Epithelial cell of esophagus (primary cell): Measurements from ENCODE around the gene SEMA6A.

Experiments
- DNase-seq: peaks from one replicate; pipeline ENCODE4 v3.0.0; 2010; ENCODE audit warnings: low read depth
- H3K4me3 ChIP-seq: 2 replicates; pipeline ENCODE4 v1.5.1; 2011; ENCODE audit warnings: mild to moderate bottlenecking, low read length, control low read depth
- TF ChIP-seq, protein P1 (sequence below): IDR thresholded peaks from 2 replicates; pipeline ENCODE4 v1.5.1; 2011; ENCODE audit warnings: low read depth, mild to moderate bottlenecking, low read length, control low read depth, inconsistent platforms; ENCODE audit not compliant: insufficient read depth; ENCODE audit errors: missing control alignments

SEMA6A gene

DNA sequence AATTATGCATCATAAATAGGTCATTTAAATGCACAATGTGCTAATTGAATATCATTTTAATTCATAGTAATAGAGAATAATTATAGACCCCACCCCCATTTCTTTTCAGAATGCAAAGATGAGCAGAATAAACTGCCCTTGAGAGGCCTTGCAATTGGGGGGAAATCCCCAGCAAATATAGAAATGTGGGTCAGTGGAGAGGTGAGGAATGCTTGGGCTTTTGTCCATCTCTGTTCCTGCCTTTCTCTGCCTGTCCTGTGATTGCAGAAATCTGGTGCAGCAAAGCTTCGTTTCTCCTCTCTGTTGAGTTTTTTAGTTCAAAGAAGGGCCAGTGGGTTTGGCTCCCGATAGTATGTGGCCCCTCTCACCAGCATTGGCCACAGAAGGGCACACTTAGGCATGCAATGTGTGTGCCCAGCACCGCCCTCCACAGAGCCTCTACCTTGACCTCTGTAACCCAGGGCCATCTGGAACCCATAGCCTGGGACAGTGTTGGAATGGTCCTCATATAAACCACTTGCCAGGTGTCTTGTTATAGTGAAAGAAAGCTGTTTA is 164.2 kb downstream of the SEMA6A start:
- DNase-seq = no peak
- TF ChIP-seq, protein P1, sequence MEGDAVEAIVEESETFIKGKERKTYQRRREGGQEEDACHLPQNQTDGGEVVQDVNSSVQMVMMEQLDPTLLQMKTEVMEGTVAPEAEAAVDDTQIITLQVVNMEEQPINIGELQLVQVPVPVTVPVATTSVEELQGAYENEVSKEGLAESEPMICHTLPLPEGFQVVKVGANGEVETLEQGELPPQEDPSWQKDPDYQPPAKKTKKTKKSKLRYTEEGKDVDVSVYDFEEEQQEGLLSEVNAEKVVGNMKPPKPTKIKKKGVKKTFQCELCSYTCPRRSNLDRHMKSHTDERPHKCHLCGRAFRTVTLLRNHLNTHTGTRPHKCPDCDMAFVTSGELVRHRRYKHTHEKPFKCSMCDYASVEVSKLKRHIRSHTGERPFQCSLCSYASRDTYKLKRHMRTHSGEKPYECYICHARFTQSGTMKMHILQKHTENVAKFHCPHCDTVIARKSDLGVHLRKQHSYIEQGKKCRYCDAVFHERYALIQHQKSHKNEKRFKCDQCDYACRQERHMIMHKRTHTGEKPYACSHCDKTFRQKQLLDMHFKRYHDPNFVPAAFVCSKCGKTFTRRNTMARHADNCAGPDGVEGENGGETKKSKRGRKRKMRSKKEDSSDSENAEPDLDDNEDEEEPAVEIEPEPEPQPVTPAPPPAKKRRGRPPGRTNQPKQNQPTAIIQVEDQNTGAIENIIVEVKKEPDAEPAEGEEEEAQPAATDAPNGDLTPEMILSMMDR = no peak
- no peak overlapping the region for H3K4me3 ChIP-seq

DNA sequence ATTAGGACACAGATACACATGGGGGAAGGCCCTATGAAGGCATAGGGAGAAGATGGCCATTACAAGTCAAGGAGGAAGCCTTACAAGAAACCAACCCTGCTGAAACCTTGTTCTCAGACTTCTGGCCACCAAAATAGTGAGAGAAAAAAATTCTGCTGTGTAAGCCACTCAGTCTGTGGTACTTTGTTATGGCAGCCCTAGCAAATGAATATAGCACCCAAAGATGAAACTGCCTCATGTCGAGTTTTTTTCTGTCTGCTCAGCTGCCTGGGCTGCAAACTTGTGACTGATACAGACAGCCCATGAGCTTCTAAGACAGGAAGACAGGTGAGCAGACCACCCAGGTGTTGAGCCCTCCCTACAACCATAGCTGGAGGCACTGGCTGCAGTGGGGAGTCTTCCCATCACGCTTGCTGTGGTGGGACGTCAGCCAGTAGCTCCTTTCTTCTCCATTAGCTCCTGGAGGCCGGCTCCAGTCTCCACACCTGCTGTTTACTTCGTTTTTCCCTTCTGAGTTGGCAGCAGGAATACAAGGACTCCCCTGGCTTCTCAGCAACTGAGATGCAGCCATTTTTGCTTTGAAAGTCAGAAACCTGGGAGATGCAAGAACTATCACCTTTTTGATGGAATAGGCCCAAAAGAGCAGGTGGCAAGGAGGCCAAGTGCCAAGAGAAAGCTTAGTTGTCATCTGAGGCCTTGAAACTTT is 164.9 kb downstream of the SEMA6A start:
- H3K4me3 ChIP-seq = no peak overlapping the region
- DNase-seq = no peak
- TF ChIP-seq, protein P1 = no peak

DNA sequence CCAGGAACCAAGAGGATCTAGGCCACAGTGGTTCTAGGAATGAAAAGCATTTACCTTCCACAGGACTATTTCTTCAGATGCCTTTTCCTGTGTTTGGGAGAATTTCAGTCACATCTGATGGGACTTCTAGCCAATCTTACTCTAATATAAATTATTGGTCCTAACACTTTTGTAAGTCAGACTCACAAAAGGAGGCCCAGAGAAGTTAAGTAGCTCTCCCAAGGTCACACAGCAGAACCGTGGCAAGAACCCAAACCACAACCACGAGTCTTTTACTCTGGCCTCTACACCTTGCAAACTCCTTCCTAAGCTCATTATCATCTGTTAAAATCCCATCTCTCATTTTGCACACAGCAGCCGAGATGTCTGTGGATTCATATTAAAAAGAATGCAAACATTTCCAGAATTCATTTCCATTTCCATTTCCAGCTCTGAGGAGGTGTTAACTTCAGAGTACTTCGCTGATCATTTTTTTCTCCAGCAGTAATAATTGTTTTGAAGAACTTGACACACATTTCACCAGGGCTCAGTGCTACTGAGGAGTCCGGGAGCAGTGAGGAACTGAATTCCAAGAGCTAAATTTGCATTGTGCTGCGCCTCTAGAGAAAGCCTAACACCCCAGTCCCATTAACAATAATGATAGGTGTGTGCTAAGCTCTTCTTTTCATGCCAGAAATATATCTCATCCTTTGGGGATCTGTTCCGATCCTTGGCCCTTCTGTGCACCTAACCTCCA is 168.1 kb downstream of the SEMA6A start:
- no peak for DNase-seq
- no peak overlapping the region for H3K4me3 ChIP-seq
- TF ChIP-seq, protein P1 = no peak

DNA sequence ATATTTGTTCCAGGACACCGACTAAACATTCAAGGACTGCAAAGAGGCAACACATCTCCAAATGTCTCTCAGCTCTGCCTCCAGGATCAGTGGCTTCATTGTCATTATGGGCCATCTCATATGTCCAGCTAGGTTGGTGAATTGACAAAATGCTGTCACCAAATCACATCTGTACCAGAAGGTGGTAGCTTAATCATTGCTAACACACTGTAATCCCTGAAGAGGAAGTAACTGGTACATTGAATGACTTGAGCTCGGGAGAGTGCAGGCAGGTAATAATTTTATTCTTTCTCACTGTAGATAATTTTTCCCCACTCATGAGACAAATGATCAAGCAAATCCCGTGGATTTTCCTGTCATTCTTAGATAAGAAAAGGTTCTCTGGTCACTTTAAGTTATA is 169.8 kb downstream of the SEMA6A start:
- DNase-seq = no peak
- TF ChIP-seq, protein P1 = no peak
- H3K4me3 ChIP-seq = no peak overlapping the region

DNA sequence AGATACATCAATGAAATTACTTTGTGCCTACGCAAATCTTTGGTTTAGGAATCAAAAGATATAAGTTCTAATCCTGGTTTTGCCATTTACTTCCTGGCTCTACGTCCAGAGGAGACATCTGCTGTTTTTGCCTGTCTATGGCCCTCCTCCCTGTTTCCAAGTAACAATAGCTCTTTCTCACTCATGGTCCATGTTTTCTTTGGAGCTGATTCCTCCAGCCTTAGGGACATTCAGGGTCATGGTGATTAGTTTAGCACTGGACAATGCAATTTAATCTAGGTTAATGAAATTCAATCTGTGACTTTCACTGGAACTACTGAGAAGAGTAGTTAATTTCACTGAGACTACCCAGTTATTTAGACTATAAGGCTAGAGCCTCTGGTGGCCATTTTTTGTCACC is 170.6 kb downstream of the SEMA6A start:
- TF ChIP-seq, protein P1 = no peak
- no peak for DNase-seq
- H3K4me3 ChIP-seq = no peak overlapping the region

DNA sequence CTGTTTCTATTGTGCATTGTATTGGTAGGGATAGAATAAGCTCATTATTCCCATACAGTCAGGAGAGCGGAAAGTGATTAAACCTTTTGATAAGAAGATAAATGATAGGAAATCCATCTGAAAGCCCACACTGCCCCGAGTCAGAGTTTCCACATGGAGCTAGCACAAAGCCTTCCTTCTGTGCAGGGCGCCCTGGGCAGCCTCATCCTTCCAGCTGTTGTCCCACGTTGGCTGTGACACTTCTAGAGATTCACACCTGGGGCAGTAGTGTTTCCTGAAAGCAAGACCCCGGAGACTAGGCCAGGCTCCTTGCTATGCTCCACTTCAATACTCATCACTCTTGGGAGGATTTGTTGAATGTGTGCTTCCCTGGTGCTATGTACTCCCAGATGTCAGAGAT is 172.4 kb downstream of the SEMA6A start:
- TF ChIP-seq, protein P1 = no peak
- DNase-seq = no peak
- H3K4me3 ChIP-seq = no peak overlapping the region

DNA sequence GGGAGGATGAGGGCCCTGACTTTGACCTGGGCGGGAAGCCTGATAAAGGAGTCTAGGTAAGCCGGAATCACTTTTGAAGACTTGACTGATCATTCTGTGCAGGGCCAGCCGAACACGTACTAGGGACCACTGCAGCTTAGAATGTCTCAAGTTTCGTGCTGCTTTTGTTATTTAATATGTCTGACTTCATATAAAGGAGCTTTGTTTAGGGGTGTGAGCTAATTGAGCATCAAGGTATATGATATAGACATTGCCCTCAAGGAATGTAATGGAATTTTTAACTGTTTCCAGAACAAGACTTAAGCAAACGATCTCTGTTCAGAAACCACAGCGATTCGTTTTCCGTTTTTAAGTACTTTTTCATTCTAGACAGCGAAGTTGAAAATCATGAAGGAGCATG is 173.0 kb downstream of the SEMA6A start:
- TF ChIP-seq, protein P1 = no peak
- no peak overlapping the region for H3K4me3 ChIP-seq
- DNase-seq = no peak
